ENCODE data around the gene VDAC1. TPM values are rescaled to one million over a fixed set of nuclear protein-coding genes. Genes with fewer than 3 reads are reported as not detected.

The VDAC1 gene
- total RNA-seq, 1 experiment from 2014 or later, result 334 TPM

- CTCF ChIA-PET, result interaction anchor here (0.6 to 7.9 kb wide), 5 partner anchors 10 to 564 kb away, joined by 3 to 79 read pairs (median 3); no protein-coding TSS in a partner anchor
- BruUV-seq (replicated peaks), result no TSS peak
- Mint-ChIP-seq H3K27ac (ENCODE audit: low read depth, unreplicated experiment) (no peak overlapping the region), H3K36me3 (ENCODE audit: insufficient read depth, unreplicated experiment) (peaks cover 41% of the 10 kb centered on the region), H3K9me3 (ENCODE audit: unreplicated experiment) (no peaks in the 10 kb centered on the region), H3K27me3 (ENCODE audit: insufficient read depth, unreplicated experiment) (no peaks in the 10 kb centered on the region), H3K4me1 (ENCODE audit: insufficient read depth, unreplicated experiment) (peaks cover 56% of the 10 kb centered on the region), H3K4me3 (ENCODE audit: unreplicated experiment) (no peak overlapping the region)
- TF ChIP-seq CTCF (IDR thresholded peaks at IDR 0.05; ENCODE audit: unreplicated experiment), result peak; percentile 55
- POLR2A ChIA-PET, result interaction anchor here (0.6 kb wide), 1 partner anchor 919 kb away, joined by 3 read pairs; no protein-coding TSS in a partner anchor
- intact Hi-C loops (cut with micrococcal nuclease), result no loop called here
- peak; percentile 33 for DNase-seq (ENCODE audit: unreplicated experiment)
These were observed 8.0 kb downstream of the VDAC1 start for GRCh38 chr5:133996683-133997252.

- CTCF ChIA-PET, result interaction anchor here (0.7 to 7.9 kb wide), 6 partner anchors 10 to 885 kb away, joined by 3 to 79 read pairs (median 3); no protein-coding TSS in a partner anchor
- TF ChIP-seq CTCF (IDR thresholded peaks at IDR 0.05; ENCODE audit: unreplicated experiment), result no peak
- H3K27ac Mint-ChIP-seq (ENCODE audit: low read depth, unreplicated experiment), result peak overlapping the region; percentile 20
- H3K4me1 Mint-ChIP-seq (ENCODE audit: insufficient read depth, unreplicated experiment), result peaks cover 51% of the 10 kb centered on the region
- no peaks in the 10 kb centered on the region for H3K9me3 Mint-ChIP-seq (ENCODE audit: unreplicated experiment)
- peaks cover 45% of the 10 kb centered on the region for H3K36me3 Mint-ChIP-seq (ENCODE audit: insufficient read depth, unreplicated experiment)
- no peak overlapping the region for H3K4me3 Mint-ChIP-seq (ENCODE audit: unreplicated experiment)
- no peak for DNase-seq (ENCODE audit: unreplicated experiment)
- intact Hi-C loops (cut with micrococcal nuclease), result no loop called here
- no peaks in the 10 kb centered on the region for H3K27me3 Mint-ChIP-seq (ENCODE audit: insufficient read depth, unreplicated experiment)
- POLR2A ChIA-PET, result interaction anchor here (0.6 to 4.9 kb wide), 3 partner anchors 8 to 974 kb away, joined by 3 to 51 read pairs (median 4); partner anchors contain the start of gene VDAC1
- BruUV-seq (replicated peaks), result no TSS peak
These were observed 8.8 kb downstream of the VDAC1 start for GRCh38 chr5:133995883-133996563.

GRCh38 chr5:133995341-133995740 lies 9.4 kb downstream of the VDAC1 start:
- no peak for DNase-seq (ENCODE audit: unreplicated experiment)
- Mint-ChIP-seq H3K36me3 (ENCODE audit: insufficient read depth, unreplicated experiment) (peaks cover 48% of the 10 kb centered on the region), H3K27ac (ENCODE audit: low read depth, unreplicated experiment) (peak overlapping the region; percentile 20), H3K9me3 (ENCODE audit: unreplicated experiment) (no peaks in the 10 kb centered on the region), H3K27me3 (ENCODE audit: insufficient read depth, unreplicated experiment) (no peaks in the 10 kb centered on the region), H3K4me3 (ENCODE audit: unreplicated experiment) (no peak overlapping the region), H3K4me1 (ENCODE audit: insufficient read depth, unreplicated experiment) (peaks cover 49% of the 10 kb centered on the region)
- intact Hi-C loops (cut with micrococcal nuclease), result no loop called here
- BruUV-seq (replicated peaks), result no TSS peak
- ChIA-PET POLR2A (interaction anchor here (0.6 to 4.9 kb wide), 3 partner anchors 9 to 973 kb away, joined by 3 to 51 read pairs (median 4); partner anchors contain the start of gene VDAC1), CTCF (interaction anchor here (0.7 to 7.9 kb wide), 4 partner anchors 15 to 884 kb away, joined by 3 to 79 read pairs (median 3); no protein-coding TSS in a partner anchor)
- no peak for TF ChIP-seq CTCF (IDR thresholded peaks at IDR 0.05; ENCODE audit: unreplicated experiment)

DNA sequence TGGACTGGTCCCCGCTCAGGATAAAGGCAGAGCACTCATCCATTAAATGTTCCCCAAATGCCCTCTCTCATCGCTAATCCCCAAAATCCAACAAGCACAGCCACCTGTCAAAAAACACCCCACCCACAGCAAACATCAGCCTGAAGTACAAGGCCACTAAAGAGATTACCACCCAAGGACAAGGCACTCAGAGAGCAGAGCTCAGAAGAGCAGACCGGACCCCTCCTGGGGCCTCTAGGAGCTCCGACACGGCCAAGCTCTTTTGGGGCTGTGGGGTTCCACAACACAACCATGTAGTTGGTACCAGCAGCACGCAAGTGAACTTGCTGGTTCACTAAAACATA lies 9.8 kb downstream of the VDAC1 start:
- BruUV-seq (replicated peaks), result no TSS peak
- H3K36me3 Mint-ChIP-seq (ENCODE audit: insufficient read depth, unreplicated experiment), result peaks cover 48% of the 10 kb centered on the region
- no peak overlapping the region for H3K4me3 Mint-ChIP-seq (ENCODE audit: unreplicated experiment)
- no peak for DNase-seq (ENCODE audit: unreplicated experiment)
- TF ChIP-seq CTCF (IDR thresholded peaks at IDR 0.05; ENCODE audit: unreplicated experiment), result no peak
- H3K9me3 Mint-ChIP-seq (ENCODE audit: unreplicated experiment), result no peaks in the 10 kb centered on the region
- ChIA-PET POLR2A (interaction anchor here (2.0 to 4.9 kb wide), 2 partner anchors 9 to 11 kb away, joined by 7 to 51 read pairs; partner anchors contain the start of gene VDAC1), CTCF (interaction anchor here (7.9 kb wide), 1 partner anchor 14 kb away, joined by 79 read pairs; no protein-coding TSS in a partner anchor)
- H3K27me3 Mint-ChIP-seq (ENCODE audit: insufficient read depth, unreplicated experiment), result no peaks in the 10 kb centered on the region
- H3K27ac Mint-ChIP-seq (ENCODE audit: low read depth, unreplicated experiment), result peak overlapping the region; percentile 20
- intact Hi-C loops (cut with micrococcal nuclease), result no loop called here
- H3K4me1 Mint-ChIP-seq (ENCODE audit: insufficient read depth, unreplicated experiment), result peaks cover 45% of the 10 kb centered on the region
